ENCODE measurements around the gene APOD. TPM values are rescaled to one million over a fixed set of nuclear protein-coding genes. Genes with fewer than 3 reads are reported as not detected.

The APOD gene
- total and polyA plus RNA-seq, 9 of the 15 experiments (the other 6 are each of a cell fraction or from before 2014, with no cell fraction given) = 0.18 to 0.50 (median 0.35) TPM; not detected in 1

GRCh38 chr3:195543500-195544229, 40.1 kb downstream of the APOD start (continued):
- TF ChIP-seq ATF1 (CRISPR knock-in tag; IDR thresholded peaks at IDR 0.05) = no peak
- TF ChIP-seq ATF1 (tag; IDR thresholded peaks at IDR 0.05) = peak; percentile 56
- peak; percentile 76 to 77; a peak in 3 of 4 replicates for TF ChIP-seq FOXK2 (conservative IDR thresholded peaks at IDR 0.05 in 1 of 2, IDR thresholded peaks at IDR 0.05 in 1 of 2; ENCODE audit: low read depth in 2 of 2)
- TF ChIP-seq KDM2B (CRISPR knock-in tag; IDR thresholded peaks at IDR 0.05) = no peak
- 0 out of 2 replicates have a peak, but pooled peaks have one; percentile 27 for TF ChIP-seq L3MBTL2 (IDR thresholded peaks at IDR 0.05)
- no peak for TF ChIP-seq POLR2H (tag; IDR thresholded peaks at IDR 0.05; ENCODE audit: low read depth)
- TF ChIP-seq CEBPB (tag; IDR thresholded peaks at IDR 0.05) = peak; percentile 33; the same call in 1 of the 2 replicates
- TF ChIP-seq NRF1 (conservative IDR thresholded peaks at IDR 0.05 in 1 of 2, IDR thresholded peaks at IDR 0.05 in 1 of 2) = peak in 1 of 2 experiments; percentile 60
- 0 out of 4 replicates have a peak, but pooled peaks of 1 of the 2 experiments have one; percentile 21 for TF ChIP-seq TRIM24 (IDR thresholded peaks at IDR 0.05)
- TF ChIP-seq NR2C2 (CRISPR knock-in tag; IDR thresholded peaks at IDR 0.05) = no peak
- TF ChIP-seq NR2C2 (tag; IDR thresholded peaks at IDR 0.05) = no peak
- TF ChIP-seq DDX20 (tag; IDR thresholded peaks at IDR 0.05; ENCODE audit: low read depth) = no peak
- TF ChIP-seq PHB (CRISPR knock-in tag; IDR thresholded peaks at IDR 0.05) = no peak
- TF ChIP-seq LCOR (CRISPR knock-in tag; IDR thresholded peaks at IDR 0.05) = no peak
- no peak for TF ChIP-seq ZBTB11 (CRISPR knock-in tag; IDR thresholded peaks at IDR 0.05)
- no peak for TF ChIP-seq SMAD1 (IDR thresholded peaks at IDR 0.05; ENCODE audit: low read depth, low read length, partially characterized antibody)
- peak; percentile 93 for TF ChIP-seq ATF7 (IDR thresholded peaks at IDR 0.05)
